ENCODE results near the gene SHROOM3. TPM values are rescaled to one million over a fixed set of nuclear protein-coding genes. Genes with fewer than 3 reads are reported as not detected.

Gene SHROOM3
- total RNA-seq, 4 donors from 2014 or later: 44.4 to 101 (median 88.5) TPM

- Histone ChIP-seq H3K27me3 (no peaks in the 10 kb centered on the region), H3K27ac (replicated peaks in 1 of 4) (peak overlapping the region; percentile 67 to 94 (median 90)), H3K36me3 (peaks cover 0 to 11% (median 5%) of the 10 kb centered on the region in 4 donors), H3K4me3 (peak overlapping the region; percentile 22 to 39 (median 24)), H3K4me1 (peaks cover 18 to 92% (median 87%) of the 10 kb centered on the region in 4 donors), H3K9me3 (no peaks in the 10 kb centered on the region)
- DNase-seq (ENCODE audit: extremely low spot score): no peak
- TF ChIP-seq CTCF (IDR thresholded peaks at IDR 0.05): no peak
- TF ChIP-seq EP300 (IDR thresholded peaks at IDR 0.05): no peak
- TF ChIP-seq POLR2A (IDR thresholded peaks at IDR 0.05; ENCODE audit: low read depth): no peak
- no peak for TF ChIP-seq POLR2AphosphoS5 (IDR thresholded peaks at IDR 0.05)
- intact Hi-C loops (cut with DNase I): no loop called here
- whole genome bisulfite sequencing: 96% methylated on average over 17 of the region's 26 CpGs
Observed at GRCh38 chr4:76741663-76742020, 306.6 kb downstream of the SHROOM3 start.

GRCh38 chr4:76744241-76744921, 309.4 kb downstream of the SHROOM3 start:
- Histone ChIP-seq H3K4me3 (peak overlapping the region in 2 of 4 donors; percentile 22 to 24), H3K4me1 (peaks cover 0 to 83% (median 74%) of the 10 kb centered on the region in 4 donors), H3K27me3 (no peaks in the 10 kb centered on the region), H3K36me3 (peaks cover 0 to 11% (median 5%) of the 10 kb centered on the region in 4 donors), H3K9me3 (no peaks in the 10 kb centered on the region), H3K27ac (replicated peaks in 1 of 4) (peak overlapping the region; percentile 67 to 94 (median 90))
- TF ChIP-seq EP300 (IDR thresholded peaks at IDR 0.05) (no peak), CTCF (IDR thresholded peaks at IDR 0.05) (no peak), POLR2AphosphoS5 (IDR thresholded peaks at IDR 0.05) (no peak), POLR2A (IDR thresholded peaks at IDR 0.05; ENCODE audit: low read depth) (no peak)
- intact Hi-C loops (cut with DNase I): no loop called here
- no peak for DNase-seq (ENCODE audit: extremely low spot score)
- WGBS: 58% methylated on average over 1 of the region's 1 CpG

- WGBS: 89% methylated on average over 1 of the region's 1 CpG
- Histone ChIP-seq H3K9me3 (no peaks in the 10 kb centered on the region), H3K27me3 (no peaks in the 10 kb centered on the region), H3K4me1 (peaks cover 0 to 75% (median 66%) of the 10 kb centered on the region in 4 donors), H3K27ac (replicated peaks in 1 of 4) (peak overlapping the region in 3 of 4 donors; percentile 89 to 94 (median 91)), H3K4me3 (no peak overlapping the region), H3K36me3 (peaks cover 0 to 9% (median 4%) of the 10 kb centered on the region in 4 donors)
- DNase-seq (ENCODE audit: extremely low spot score): no peak
- no peak for TF ChIP-seq EP300 (IDR thresholded peaks at IDR 0.05)
- no peak for TF ChIP-seq POLR2A (IDR thresholded peaks at IDR 0.05; ENCODE audit: low read depth)
- TF ChIP-seq POLR2AphosphoS5 (IDR thresholded peaks at IDR 0.05): no peak
- TF ChIP-seq CTCF (IDR thresholded peaks at IDR 0.05): no peak
- intact Hi-C loops (cut with DNase I): no loop called here
Observed at GRCh38 chr4:76745240-76745639, 310.2 kb downstream of the SHROOM3 start.

- no peaks in the 10 kb centered on the region for H3K9me3 ChIP-seq
- peaks cover 0 to 63% (median 53%) of the 10 kb centered on the region in 4 donors for H3K4me1 ChIP-seq
- H3K27ac ChIP-seq (replicated peaks in 1 of 4): no peak overlapping the region
- intact Hi-C loops (cut with DNase I): no loop called here
- no peak for DNase-seq (ENCODE audit: extremely low spot score)
- no peak overlapping the region for H3K4me3 ChIP-seq
- WGBS: 88% methylated on average over 2 of the region's 2 CpGs
- TF ChIP-seq POLR2AphosphoS5 (IDR thresholded peaks at IDR 0.05) (no peak), CTCF (IDR thresholded peaks at IDR 0.05) (no peak), POLR2A (IDR thresholded peaks at IDR 0.05; ENCODE audit: low read depth) (no peak), EP300 (IDR thresholded peaks at IDR 0.05) (no peak)
- H3K36me3 ChIP-seq: peaks cover 0 to 7% (median 0%) of the 10 kb centered on the region in 4 donors
- H3K27me3 ChIP-seq: no peaks in the 10 kb centered on the region
Observed at GRCh38 chr4:76747563-76747962, 312.5 kb downstream of the SHROOM3 start.

All from esophagus muscularis mucosa (tissue), 4 donors.